ENCODE measurements around the gene RAMP1.

The RAMP1 gene

GRCh38 chr2:237876951-237877491 lies 17.6 kb downstream of the RAMP1 start:
- no peak for DNase-seq

- no peak for DNase-seq
Observed at GRCh38 chr2:237877576-237878307, 18.3 kb downstream of the RAMP1 start.

- no peak for DNase-seq
Observed at GRCh38 chr2:237878321-237879057, 19.1 kb downstream of the RAMP1 start.

GRCh38 chr2:237879058-237879430 lies 19.6 kb downstream of the RAMP1 start:
- no peak for DNase-seq

- DNase-seq, result no peak
Observed at GRCh38 chr2:237879991-237880560, 20.7 kb downstream of the RAMP1 start.

GRCh38 chr2:237882510-237883481 lies 23.4 kb downstream of the RAMP1 start:
- no peak for DNase-seq

GRCh38 chr2:237883951-237884446 lies 24.6 kb downstream of the RAMP1 start:
- no peak for DNase-seq

- DNase-seq, result no peak
Observed at GRCh38 chr2:237884681-237885080, 25.3 kb downstream of the RAMP1 start.

GRCh38 chr2:237885111-237885930 lies 25.9 kb downstream of the RAMP1 start:
- no peak for DNase-seq

- no peak for DNase-seq
Observed at GRCh38 chr2:237885931-237886684, 26.7 kb downstream of the RAMP1 start.

- no peak for DNase-seq
Observed at GRCh38 chr2:237886685-237887481, 27.5 kb downstream of the RAMP1 start.

- DNase-seq, result no peak
Observed at GRCh38 chr2:237888389-237888788, 29.0 kb downstream of the RAMP1 start.

- DNase-seq, result no peak
Observed at GRCh38 chr2:237889016-237889415, 29.6 kb downstream of the RAMP1 start.

- DNase-seq, result no peak
Observed at GRCh38 chr2:237889811-237890210, 30.4 kb downstream of the RAMP1 start.

GRCh38 chr2:237892478-237892877 lies 33.1 kb downstream of the RAMP1 start:
- DNase-seq, result no peak

- DNase-seq, result no peak
Observed at GRCh38 chr2:237892984-237893595, 33.7 kb downstream of the RAMP1 start.

GRCh38 chr2:237894396-237894979 lies 35.1 kb downstream of the RAMP1 start:
- DNase-seq, result no peak

GRCh38 chr2:237894986-237895543 lies 35.6 kb downstream of the RAMP1 start:
- no peak for DNase-seq
